DOHH2 (cell line): Measurements from ENCODE around the gene USF3.

Source experiments
- H3F3A ChIP-seq: fragments of 200-600 bp; sonication (generic), shearing (Covaris generic); 2 replicates; pipeline ENCODE4 v1.6.0; 2016; ENCODE audit warnings: antibody characterized with exemption, mild to moderate bottlenecking; ENCODE audit not compliant: control insufficient read depth, insufficient read depth
- H3K27ac ChIP-seq: fragments of 200-600 bp; sonication (generic); 2 replicates; pipeline ENCODE4 v1.5.1; 2014; ENCODE audit warnings: low read depth, mild to moderate bottlenecking, low read length, moderate library complexity
- H3K27me3 ChIP-seq: fragments of 200-600 bp; sonication (generic); 2 replicates; pipeline ENCODE4 v1.6.1; 2014; ENCODE audit warnings: mild to moderate bottlenecking, low read length, mixed read lengths; ENCODE audit not compliant: control insufficient read depth
- H3K36me3 ChIP-seq: fragments of 200-600 bp; sonication (generic); 2 replicates; pipeline ENCODE4 v1.6.1; 2014; ENCODE audit warnings: mild to moderate bottlenecking, low read length, moderate library complexity, mixed read lengths; ENCODE audit not compliant: control insufficient read depth
- H3K4me1 ChIP-seq: fragments of 200-600 bp; sonication (generic); 2 replicates; pipeline ENCODE4 v1.6.1; 2014; ENCODE audit warnings: mild to moderate bottlenecking, low read length, mixed read lengths; ENCODE audit not compliant: control insufficient read depth
- H3K4me2 ChIP-seq: fragments of 200-600 bp; sonication (generic); 2 replicates; pipeline ENCODE4 v1.6.0; 2014; ENCODE audit warnings: mild to moderate bottlenecking, low read length, moderate library complexity
- H3K4me3 ChIP-seq: fragments of 200-600 bp; sonication (generic); 2 replicates; pipeline ENCODE4 v1.5.1; 2014; ENCODE audit warnings: mild to moderate bottlenecking, low read length, mixed read lengths
- H3K79me2 ChIP-seq: fragments of 200-600 bp; sonication (generic); 2 replicates; pipeline ENCODE4 v1.6.1; 2014; ENCODE audit warnings: mild to moderate bottlenecking, low read length, mixed read lengths; ENCODE audit not compliant: control insufficient read depth
- H3K9me2 ChIP-seq: fragments of 200-600 bp; sonication (generic); replicated peaks from 2 replicates; pipeline ENCODE4 v1.6.1; 2014; ENCODE audit warnings: mild to moderate bottlenecking, low read length, mixed read lengths; ENCODE audit not compliant: control insufficient read depth
- H3K9me3 ChIP-seq: fragments of 200-600 bp; sonication (generic); 2 replicates; pipeline ENCODE4 v1.6.1; 2014; ENCODE audit warnings: antibody characterized with exemption, low read length, mixed read lengths; ENCODE audit not compliant: control insufficient read depth, insufficient read depth
- H4K20me1 ChIP-seq: fragments of 200-600 bp; sonication (generic); 2 replicates; pipeline ENCODE4 v1.6.0; 2014; ENCODE audit warnings: low read depth, mild to moderate bottlenecking, antibody characterized with exemption, low read length, moderate library complexity; ENCODE audit not compliant: control insufficient read depth, insufficient read depth
- EZH2phosphoT487 ChIP-seq: fragments of 200-600 bp; sonication (generic); IDR thresholded peaks from 2 replicates; pipeline ENCODE4 v1.6.1; 2017; ENCODE audit warnings: borderline replicate concordance, mild to moderate bottlenecking, antibody characterized with exemption, low read length, moderate library complexity, mixed read lengths
- TF ChIP-seq, protein P1 (sequence below): fragments of 200-600 bp; sonication (generic); IDR thresholded peaks from one replicate; pipeline ENCODE4 v1.5.1; 2014; ENCODE audit warnings: antibody characterized with exemption, mild to moderate bottlenecking, low read depth, low read length; ENCODE audit not compliant: poor library complexity, severe bottlenecking

USF3 gene

DNA sequence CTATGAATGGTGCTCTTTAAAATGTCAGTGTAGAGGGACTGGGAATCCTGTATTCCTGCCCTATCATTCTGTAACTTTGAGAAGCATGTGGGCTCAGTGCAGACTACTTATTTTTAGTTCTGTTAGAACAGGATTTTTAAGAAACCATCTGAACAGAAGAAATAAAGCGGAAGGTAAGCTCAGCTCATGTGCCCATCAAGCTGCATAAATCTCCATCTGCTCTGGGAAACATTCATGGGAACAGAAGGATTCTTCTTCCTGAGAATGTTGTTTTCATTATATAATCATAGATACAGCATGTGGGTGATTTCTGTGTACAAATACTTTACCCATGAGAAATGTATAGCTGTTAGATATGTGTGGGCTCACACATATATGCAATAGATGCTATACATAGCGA lies 94.2 kb downstream of the USF3 start:
- Histone ChIP-seq H3K4me2 (no peak overlapping the region), H3K27ac (no peak overlapping the region), H3F3A (no peaks in the 10 kb centered on the region), H3K4me3 (no peak overlapping the region), H3K9me2 (no peaks in the 10 kb centered on the region), H3K4me1 (peaks cover 12% of the 10 kb centered on the region), H3K27me3 (0 out of 2 replicates have a peak, but pooled peaks cover 2% of the 10 kb centered on the region), H4K20me1 (no peaks in the 10 kb centered on the region), H3K79me2 (no peaks in the 10 kb centered on the region), H3K9me3 (no peaks in the 10 kb centered on the region), H3K36me3 (no peaks in the 10 kb centered on the region)
- TF ChIP-seq, protein P1, sequence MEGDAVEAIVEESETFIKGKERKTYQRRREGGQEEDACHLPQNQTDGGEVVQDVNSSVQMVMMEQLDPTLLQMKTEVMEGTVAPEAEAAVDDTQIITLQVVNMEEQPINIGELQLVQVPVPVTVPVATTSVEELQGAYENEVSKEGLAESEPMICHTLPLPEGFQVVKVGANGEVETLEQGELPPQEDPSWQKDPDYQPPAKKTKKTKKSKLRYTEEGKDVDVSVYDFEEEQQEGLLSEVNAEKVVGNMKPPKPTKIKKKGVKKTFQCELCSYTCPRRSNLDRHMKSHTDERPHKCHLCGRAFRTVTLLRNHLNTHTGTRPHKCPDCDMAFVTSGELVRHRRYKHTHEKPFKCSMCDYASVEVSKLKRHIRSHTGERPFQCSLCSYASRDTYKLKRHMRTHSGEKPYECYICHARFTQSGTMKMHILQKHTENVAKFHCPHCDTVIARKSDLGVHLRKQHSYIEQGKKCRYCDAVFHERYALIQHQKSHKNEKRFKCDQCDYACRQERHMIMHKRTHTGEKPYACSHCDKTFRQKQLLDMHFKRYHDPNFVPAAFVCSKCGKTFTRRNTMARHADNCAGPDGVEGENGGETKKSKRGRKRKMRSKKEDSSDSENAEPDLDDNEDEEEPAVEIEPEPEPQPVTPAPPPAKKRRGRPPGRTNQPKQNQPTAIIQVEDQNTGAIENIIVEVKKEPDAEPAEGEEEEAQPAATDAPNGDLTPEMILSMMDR: no peak
- TF ChIP-seq EZH2phosphoT487: no peak

DNA sequence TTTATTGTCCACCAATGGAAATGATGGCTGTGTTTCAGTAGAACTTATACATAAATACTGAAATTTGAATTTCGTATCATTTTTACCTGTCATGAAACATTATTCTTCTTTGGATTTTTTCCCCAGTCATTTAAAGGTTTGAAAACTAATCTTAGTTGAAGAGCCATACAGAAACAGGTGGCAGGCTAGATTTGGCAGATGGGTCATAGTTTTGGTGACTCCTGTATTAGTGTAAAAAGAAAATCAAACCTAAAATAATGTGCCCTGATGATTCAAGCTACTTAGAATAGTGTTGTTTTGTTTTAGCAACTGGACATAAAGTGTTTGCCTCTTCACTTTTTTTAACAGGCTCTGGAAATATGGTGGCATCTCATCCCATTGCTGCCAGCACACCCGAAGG lies 95.2 kb downstream of the USF3 start:
- no peaks in the 10 kb centered on the region for H4K20me1 ChIP-seq

GRCh38 chr3:113600418-113601182 lies 95.8 kb downstream of the USF3 start:
- 0 out of 2 replicates have a peak, but pooled peaks cover 2% of the 10 kb centered on the region for H3K27me3 ChIP-seq
- H3K36me3 ChIP-seq: no peaks in the 10 kb centered on the region
- H3K9me3 ChIP-seq: no peaks in the 10 kb centered on the region
- TF ChIP-seq, protein P1: no peak
- TF ChIP-seq EZH2phosphoT487: no peak
- H3K4me1 ChIP-seq: no peaks in the 10 kb centered on the region
- H3K4me3 ChIP-seq: no peak overlapping the region
- H3K9me2 ChIP-seq: no peaks in the 10 kb centered on the region
- no peak overlapping the region for H3K4me2 ChIP-seq
- H4K20me1 ChIP-seq: no peaks in the 10 kb centered on the region
- H3F3A ChIP-seq: no peaks in the 10 kb centered on the region
- H3K27ac ChIP-seq: no peak overlapping the region
- no peaks in the 10 kb centered on the region for H3K79me2 ChIP-seq

More for the DNA sequence above, 95.2 kb downstream of the USF3 start:
- no peak overlapping the region for H3K4me3 ChIP-seq
- H3K4me1 ChIP-seq: peaks cover 2% of the 10 kb centered on the region
- H3K27ac ChIP-seq: no peak overlapping the region
- H3K9me2 ChIP-seq: no peaks in the 10 kb centered on the region
- no peaks in the 10 kb centered on the region for H3K36me3 ChIP-seq
- no peak overlapping the region for H3K4me2 ChIP-seq
- TF ChIP-seq, protein P1: no peak
- no peak for TF ChIP-seq EZH2phosphoT487
- no peaks in the 10 kb centered on the region for H3F3A ChIP-seq
- 0 out of 2 replicates have a peak, but pooled peaks cover 2% of the 10 kb centered on the region for H3K27me3 ChIP-seq
- H3K9me3 ChIP-seq: no peaks in the 10 kb centered on the region
- H3K79me2 ChIP-seq: no peaks in the 10 kb centered on the region
